ENCODE results near the gene PRRT1. TPM values are rescaled to one million over a fixed set of nuclear protein-coding genes. Genes with fewer than 3 reads are reported as not detected.

Gene PRRT1
- total and polyA plus RNA-seq, 4 donors, result 0.08 to 0.24 (median 0.19) TPM; not detected in 1

GRCh38 chr6:32177788-32178546 lies 26.2 kb upstream of the PRRT1 start, which contains the start of gene RNF5:
RNF5 (plus strand) TSS chr6:32178405; CDS start chr6:32178512, 107 bp downstream.
- peaks cover 0 to 48% (median 42%) of the 10 kb centered on the region in 4 donors for H3K4me1 ChIP-seq (ENCODE audit: control insufficient read depth in 4 of 4, insufficient read depth in 4 of 4, low read length in 3 of 4)
- WGBS, result under 1% methylated on average over 33 of the region's 33 CpGs
- H3K27me3 ChIP-seq (ENCODE audit: control insufficient read depth in 4 of 4, insufficient read depth in 4 of 4, low read length in 3 of 4), result no peaks in the 10 kb centered on the region
- peaks cover 0 to 15% (median 6%) of the 10 kb centered on the region in 4 donors for H3K36me3 ChIP-seq (ENCODE audit: control insufficient read depth in 4 of 4, insufficient read depth in 3 of 4, low read depth in 1 of 4, low read length in 3 of 4)
- peak; percentile 93 for DNase-seq (ENCODE audit: low spot score)
- H3K27ac ChIP-seq (ENCODE audit: low read depth in 1 of 2, low read length in 2 of 2), result peak within 1 kb of the TSS; percentile 95 to 96
- no peaks in the 10 kb centered on the region for H3K9me3 ChIP-seq (ENCODE audit: control insufficient read depth in 4 of 4, low read length in 3 of 4)
- TF ChIP-seq FOXA1 (IDR thresholded peaks at IDR 0.05) (peak; percentile 33), ATF3 (IDR thresholded peaks at IDR 0.05) (no peak), MAX (IDR thresholded peaks at IDR 0.05) (peak; percentile 92), EGR1 (IDR thresholded peaks at IDR 0.05; ENCODE audit: low read depth in 2 of 2) (peak; percentile 55 to 86), HNF4A (conservative IDR thresholded peaks at IDR 0.05) (peak; percentile 91 to 93), ZBTB33 (IDR thresholded peaks at IDR 0.05) (peak; percentile 37), GABPA (IDR thresholded peaks at IDR 0.05 in 1 of 2, conservative IDR thresholded peaks at IDR 0.05 in 1 of 2) (peak in 1 of 2 donors; percentile 74), RAD21 (IDR thresholded peaks at IDR 0.05) (no peak), TAF1 (conservative IDR thresholded peaks at IDR 0.05) (peak; percentile 50), CTCF (IDR thresholded peaks at IDR 0.05; ENCODE audit: low read depth, low read length, missing input control) (no peak), HNF4G (IDR thresholded peaks at IDR 0.05) (peak; percentile 84), FOXA2 (IDR thresholded peaks at IDR 0.05) (peak; percentile 75), REST (IDR thresholded peaks at IDR 0.05) (peak; percentile 35), RXRA (IDR thresholded peaks at IDR 0.05) (peak in 1 of 2 donors; percentile 71), YY1 (IDR thresholded peaks at IDR 0.05) (peak; percentile 97), JUND (IDR thresholded peaks at IDR 0.05) (peak; percentile 31 to 68), NR2F2 (IDR thresholded peaks at IDR 0.05) (peak; percentile 91), SP1 (IDR thresholded peaks at IDR 0.05) (peak; percentile 98)
- peak within 1 kb of the TSS; percentile 49 to 97 (median 78) for H3K4me3 ChIP-seq (ENCODE audit: low read depth in 1 of 3, low read length in 3 of 3)
- peak within 1 kb of the TSS; percentile 45 to 98 for H3K9ac ChIP-seq (ENCODE audit: low read depth in 1 of 2, low read length in 2 of 2)

Measured in liver (tissue), 9 donors.